Tibial nerve (tissue), 4 donors: ENCODE data around the gene ATP6V0B.

ENCODE experiments used
- EP300 ChIP-seq, 2 donors: sonication (generic); formaldehyde crosslinking; IDR thresholded peaks; one replicate each; pipeline ENCODE4 v1.6.1; 2017; ENCODE audit warnings: antibody characterized with exemption in 2 of 2, mild to moderate bottlenecking in 1 of 2
- POLR2A ChIP-seq, 2 donors: fragments of 450-650 bp; IDR thresholded peaks; one replicate each; pipeline ENCODE4 v1.6.1; 2017; ENCODE audit warnings: antibody characterized with exemption in 2 of 2, mild to moderate bottlenecking in 2 of 2, moderate library complexity in 2 of 2
- TF ChIP-seq, protein P1 (sequence below), 5 experiments: fragments of 200-600 bp in 3 of 5; fragments of 450-650 bp in 2 of 5; sonication (generic) in 3 of 5; IDR thresholded peaks; one replicate each; pipeline ENCODE4 v1.5.1; 2016 to 2019; ENCODE audit warnings: antibody characterized with exemption in 5 of 5, mild to moderate bottlenecking in 3 of 5, moderate library complexity in 2 of 5

DNA sequence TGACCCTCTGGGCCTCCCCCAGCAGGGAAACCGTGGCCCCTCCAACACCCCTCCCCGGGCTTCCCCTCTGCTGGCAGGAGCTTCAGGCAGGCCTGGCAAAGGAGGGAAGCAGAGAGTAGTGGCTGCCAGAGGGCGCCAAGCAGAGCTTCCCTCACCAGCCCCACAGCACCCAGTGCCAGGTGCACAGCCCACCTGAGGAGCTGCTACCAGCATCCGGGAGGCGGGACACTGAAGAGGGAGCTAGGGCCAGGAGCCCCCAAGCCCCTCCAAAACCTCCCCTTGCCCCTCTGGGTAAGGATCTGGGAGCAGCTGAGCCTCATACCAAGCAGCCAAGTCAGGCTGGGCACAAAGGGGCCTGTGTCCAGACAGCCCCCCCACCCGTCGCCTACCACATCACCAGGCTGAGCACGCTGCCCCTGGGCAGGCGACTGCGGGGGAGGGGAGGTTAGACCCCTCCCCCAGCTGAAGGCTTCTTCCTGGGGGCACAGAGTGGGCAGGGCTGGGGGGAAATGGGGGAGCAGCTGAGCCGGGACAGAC lies 36.2 kb downstream of the ATP6V0B start:
- TF ChIP-seq, protein P1, sequence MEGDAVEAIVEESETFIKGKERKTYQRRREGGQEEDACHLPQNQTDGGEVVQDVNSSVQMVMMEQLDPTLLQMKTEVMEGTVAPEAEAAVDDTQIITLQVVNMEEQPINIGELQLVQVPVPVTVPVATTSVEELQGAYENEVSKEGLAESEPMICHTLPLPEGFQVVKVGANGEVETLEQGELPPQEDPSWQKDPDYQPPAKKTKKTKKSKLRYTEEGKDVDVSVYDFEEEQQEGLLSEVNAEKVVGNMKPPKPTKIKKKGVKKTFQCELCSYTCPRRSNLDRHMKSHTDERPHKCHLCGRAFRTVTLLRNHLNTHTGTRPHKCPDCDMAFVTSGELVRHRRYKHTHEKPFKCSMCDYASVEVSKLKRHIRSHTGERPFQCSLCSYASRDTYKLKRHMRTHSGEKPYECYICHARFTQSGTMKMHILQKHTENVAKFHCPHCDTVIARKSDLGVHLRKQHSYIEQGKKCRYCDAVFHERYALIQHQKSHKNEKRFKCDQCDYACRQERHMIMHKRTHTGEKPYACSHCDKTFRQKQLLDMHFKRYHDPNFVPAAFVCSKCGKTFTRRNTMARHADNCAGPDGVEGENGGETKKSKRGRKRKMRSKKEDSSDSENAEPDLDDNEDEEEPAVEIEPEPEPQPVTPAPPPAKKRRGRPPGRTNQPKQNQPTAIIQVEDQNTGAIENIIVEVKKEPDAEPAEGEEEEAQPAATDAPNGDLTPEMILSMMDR (IDR thresholded peaks at IDR 0.05), result no peak
- no peak for TF ChIP-seq POLR2A (IDR thresholded peaks at IDR 0.05)
- TF ChIP-seq EP300 (IDR thresholded peaks at IDR 0.05), result peak in 1 of 2 donors; percentile 22
